Retinal pigment epithelial cell (primary cell): ENCODE measurements around the gene GPATCH8.

Experiments used
- DNase-seq: peaks from one replicate; pipeline ENCODE4 v3.0.0-alpha.2; 2010; ENCODE audit warnings: low read depth
- H3K4me3 ChIP-seq: 2 replicates; pipeline ENCODE4 v1.5.1; 2011; ENCODE audit warnings: mild to moderate bottlenecking, low read length, control low read depth, moderate library complexity
- TF ChIP-seq, protein P1 (sequence below): conservative IDR thresholded peaks from 2 replicates; pipeline ENCODE4 v1.5.1; 2011; ENCODE audit warnings: low read depth, low read length, control low read depth, inconsistent platforms

The GPATCH8 gene

DNA sequence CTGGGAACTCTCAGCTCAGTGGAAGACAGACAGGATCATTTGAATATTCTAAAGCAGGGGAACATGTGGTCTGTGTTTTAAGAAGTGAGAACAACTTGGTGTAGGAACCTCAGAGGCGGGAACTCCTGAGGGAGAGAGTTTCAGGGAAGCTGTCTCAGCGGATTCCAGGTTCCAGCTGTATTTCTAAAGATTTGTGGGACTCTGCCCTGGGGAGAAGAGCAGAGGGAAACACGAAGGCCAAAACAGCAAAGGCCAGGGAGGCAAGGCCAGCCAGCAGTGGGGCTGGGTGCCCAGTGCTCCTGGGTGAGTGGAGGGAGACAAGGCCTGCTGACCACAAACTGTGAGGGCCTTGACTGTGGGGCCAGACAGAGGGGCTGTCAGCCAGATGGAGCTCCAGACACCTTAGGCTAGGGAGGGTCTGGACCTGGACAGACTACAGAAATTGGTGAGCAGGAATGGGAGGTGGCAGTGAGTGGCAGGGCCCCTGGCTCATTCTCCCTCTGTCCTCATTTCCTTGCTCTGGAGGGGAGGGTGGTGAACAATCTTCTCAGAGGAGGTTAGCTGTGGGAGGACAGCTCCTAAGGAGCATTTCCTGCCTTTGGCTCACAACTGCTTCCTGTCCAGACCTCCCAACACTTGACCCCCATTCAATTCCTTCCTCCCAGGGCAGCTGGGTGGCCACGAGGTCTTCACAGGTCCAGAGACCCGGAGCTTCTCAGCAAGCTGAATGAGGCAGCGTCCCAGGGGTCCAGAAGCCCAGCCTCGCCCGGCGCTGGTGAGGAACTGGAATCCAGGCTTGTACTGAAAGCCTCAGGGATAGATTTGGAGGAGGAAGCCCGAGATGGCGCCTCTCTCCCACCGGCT is 33.1 kb upstream of the GPATCH8 start:
- H3K4me3 ChIP-seq: no peak overlapping the region
- TF ChIP-seq, protein P1, sequence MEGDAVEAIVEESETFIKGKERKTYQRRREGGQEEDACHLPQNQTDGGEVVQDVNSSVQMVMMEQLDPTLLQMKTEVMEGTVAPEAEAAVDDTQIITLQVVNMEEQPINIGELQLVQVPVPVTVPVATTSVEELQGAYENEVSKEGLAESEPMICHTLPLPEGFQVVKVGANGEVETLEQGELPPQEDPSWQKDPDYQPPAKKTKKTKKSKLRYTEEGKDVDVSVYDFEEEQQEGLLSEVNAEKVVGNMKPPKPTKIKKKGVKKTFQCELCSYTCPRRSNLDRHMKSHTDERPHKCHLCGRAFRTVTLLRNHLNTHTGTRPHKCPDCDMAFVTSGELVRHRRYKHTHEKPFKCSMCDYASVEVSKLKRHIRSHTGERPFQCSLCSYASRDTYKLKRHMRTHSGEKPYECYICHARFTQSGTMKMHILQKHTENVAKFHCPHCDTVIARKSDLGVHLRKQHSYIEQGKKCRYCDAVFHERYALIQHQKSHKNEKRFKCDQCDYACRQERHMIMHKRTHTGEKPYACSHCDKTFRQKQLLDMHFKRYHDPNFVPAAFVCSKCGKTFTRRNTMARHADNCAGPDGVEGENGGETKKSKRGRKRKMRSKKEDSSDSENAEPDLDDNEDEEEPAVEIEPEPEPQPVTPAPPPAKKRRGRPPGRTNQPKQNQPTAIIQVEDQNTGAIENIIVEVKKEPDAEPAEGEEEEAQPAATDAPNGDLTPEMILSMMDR: no peak
- DNase-seq: no peak

DNA sequence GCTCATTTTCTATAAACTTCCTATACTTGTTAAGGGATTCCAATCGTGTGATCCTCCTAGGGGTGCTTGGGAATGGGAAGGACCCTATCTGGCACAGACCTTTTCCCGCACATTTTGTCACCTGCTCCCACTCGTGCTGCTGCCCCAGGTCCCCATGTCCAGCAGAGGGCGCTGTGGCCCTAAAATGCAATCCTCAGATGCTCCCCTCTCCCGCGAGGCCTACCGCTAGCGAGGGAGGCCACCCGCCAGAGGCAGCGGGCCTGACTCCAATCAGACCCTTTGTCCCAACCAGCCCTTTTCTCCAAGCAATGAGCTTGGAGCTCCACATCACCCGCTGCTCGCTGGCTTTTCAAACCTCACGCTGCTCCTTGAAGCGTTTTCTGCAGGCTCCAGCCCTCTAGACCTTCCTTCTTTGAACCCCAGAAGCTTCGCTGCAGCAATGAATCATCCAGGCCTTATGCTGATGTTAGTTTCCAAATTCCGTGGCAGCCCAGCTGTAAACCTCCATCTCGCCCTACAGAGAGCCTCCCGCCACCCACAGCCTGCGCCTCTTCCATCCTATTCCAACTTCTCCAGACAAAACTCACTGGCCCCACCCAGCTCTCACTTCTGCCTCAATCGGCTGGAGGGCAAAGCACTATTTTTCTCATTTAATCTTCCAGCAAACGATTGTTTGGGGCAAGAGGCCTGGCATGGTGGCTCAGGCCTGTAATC is 30.5 kb upstream of the GPATCH8 start:
- DNase-seq: no peak
- H3K4me3 ChIP-seq: no peak overlapping the region
- TF ChIP-seq, protein P1: peak; percentile 96

DNA sequence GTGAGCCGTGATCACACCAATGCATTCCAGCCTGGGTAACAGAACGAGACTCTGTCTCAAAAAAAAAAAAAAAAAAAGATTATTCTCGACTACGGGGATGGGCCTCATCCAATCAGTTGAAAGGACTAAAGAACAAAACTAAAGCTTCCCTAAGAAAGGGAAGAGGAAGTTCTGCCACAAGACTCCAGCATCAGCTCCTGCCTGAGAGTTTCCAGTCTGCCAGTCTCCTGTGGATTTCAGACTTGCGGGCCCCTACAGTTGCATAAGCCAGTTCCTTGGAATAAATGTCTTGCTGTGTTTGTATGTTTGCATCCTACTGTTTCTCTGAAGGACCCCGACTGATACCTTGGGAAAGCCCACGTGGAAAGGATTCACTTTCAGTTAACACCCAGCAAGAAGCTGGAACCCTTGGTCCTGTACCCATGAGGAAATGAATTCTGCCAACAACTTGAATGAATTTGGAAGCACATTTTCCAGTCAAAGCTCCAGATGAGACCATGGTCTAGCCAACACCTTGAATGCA is 27.8 kb upstream of the GPATCH8 start:
- TF ChIP-seq, protein P1: no peak
- no peak overlapping the region for H3K4me3 ChIP-seq
- no peak for DNase-seq

DNA sequence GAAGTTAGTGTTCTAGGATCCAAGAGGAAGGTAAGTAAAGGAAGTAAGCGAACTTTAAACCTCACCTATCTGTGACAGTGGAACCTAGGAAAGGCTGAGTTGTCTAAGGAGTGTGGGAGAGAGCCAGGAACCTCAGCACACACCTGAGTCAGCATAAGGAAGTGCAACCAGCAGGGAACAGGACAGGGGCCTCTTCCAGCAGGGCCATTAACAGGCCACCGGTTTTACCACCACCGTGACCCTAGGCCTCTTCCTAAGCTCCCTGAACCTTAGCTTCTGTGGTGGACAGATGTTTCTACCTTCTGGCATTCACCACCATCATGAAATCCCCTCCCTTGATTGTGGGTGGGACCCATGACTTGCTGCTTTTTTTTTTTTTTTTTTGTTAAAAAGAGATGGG is 26.7 kb upstream of the GPATCH8 start:
- DNase-seq: no peak
- H3K4me3 ChIP-seq: no peak overlapping the region
- TF ChIP-seq, protein P1: no peak

DNA sequence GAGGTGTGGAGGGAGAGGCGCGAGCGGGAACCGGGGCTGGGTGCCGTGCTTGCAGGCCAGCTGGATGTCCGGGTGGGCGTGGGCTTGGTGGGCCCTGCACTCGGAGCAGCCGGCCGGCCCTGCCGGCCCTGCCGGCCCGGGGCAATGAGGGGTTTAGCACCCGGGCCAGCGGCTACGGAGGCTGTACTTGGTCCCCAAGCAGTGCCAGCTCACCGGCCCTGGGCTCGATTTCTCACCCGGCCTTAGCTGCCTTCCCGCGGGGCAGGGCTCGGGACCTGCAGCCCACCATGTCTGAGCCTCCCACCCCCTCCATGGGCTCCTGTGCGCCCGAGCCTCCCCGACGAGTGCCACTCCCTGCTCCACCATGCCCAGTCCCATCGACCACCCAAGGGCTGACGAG is 24.7 kb upstream of the GPATCH8 start:
- H3K4me3 ChIP-seq: no peak overlapping the region
- TF ChIP-seq, protein P1: no peak
- no peak for DNase-seq

DNA sequence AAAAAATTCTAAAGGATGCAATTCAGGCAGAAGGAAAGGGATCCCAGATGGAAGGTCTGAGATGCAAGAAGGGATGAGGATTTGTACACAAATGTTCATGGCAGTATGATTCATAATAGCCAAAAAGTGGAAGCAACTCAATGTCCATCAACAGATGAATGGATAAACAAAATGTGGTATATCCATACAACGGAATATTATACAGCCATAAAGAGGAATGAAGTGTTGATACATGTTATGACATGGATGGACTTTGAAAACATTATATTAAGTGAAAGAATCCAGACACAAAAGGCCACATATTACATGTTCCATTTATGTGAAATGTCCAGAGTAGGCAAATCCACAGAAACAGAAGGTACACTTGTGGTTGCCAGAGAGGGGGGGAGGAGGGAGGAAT is 23.9 kb upstream of the GPATCH8 start:
- H3K4me3 ChIP-seq: no peak overlapping the region
- TF ChIP-seq, protein P1: no peak

More for the DNA sequence above, 23.9 kb upstream of the GPATCH8 start:
- no peak for DNase-seq
